Measurements from ENCODE around the gene USP47. TPM values are rescaled to one million over a fixed set of nuclear protein-coding genes. Genes with fewer than 3 reads are reported as not detected.
A peak's percentile ranks its signal among the peaks of the same experiment; 100 is the strongest.

The USP47 gene
- total and polyA plus RNA-seq, 7 experiments from 2014 or later = 42.1 to 72.4 (median 59.1) TPM

DNA sequence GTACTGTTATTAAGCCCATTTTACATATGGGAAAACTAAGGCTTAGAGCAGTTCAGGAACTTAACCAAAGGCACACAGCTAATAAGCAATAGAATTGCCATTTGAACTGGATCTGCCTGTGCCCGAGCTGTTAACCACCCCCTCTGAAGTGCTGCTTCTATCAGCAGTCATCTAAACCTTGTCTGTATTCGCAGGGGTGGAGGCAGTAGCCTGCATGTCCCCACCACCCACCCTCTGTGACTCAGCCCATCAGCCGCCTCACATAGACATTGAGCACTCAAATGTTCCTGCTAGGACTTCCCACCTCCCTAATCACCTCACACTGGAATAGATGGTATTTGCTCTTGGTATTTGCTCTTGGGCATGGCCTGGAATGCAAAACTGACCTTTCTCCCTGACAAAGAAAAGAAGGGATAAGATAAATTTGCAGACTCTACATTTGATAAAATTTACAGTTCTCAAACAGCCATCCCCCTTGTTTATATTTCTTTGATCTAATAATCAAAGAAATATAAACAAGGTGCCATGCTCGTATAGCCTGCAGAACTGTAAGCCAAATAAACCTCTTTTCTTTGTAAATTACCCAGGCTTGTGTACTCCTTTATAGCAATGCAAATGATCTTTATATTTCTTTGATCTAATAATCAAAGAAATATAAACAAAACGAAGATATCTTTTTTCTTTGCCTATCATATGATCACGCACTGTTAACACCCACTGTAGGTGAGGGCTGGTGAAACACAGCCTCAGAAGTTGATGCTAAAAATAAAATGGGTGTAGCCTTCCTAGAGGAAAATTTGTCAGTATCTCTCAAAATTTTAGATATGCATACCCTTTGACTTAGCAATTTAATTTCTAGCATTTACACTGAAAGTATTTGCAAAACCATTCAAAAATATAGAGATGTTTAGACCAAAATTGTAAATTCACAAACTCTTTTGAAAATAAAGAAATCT, 150.8 kb downstream of the USP47 start:
- Histone ChIP-seq H3K27ac (ENCODE audit: low read depth, low read length) (no peak overlapping the region), H3K4me1 (ENCODE audit: control insufficient read depth in 2 of 2, insufficient read depth in 2 of 2, low read length in 2 of 2) (no peaks in the 10 kb centered on the region), H3K4me3 (ENCODE audit: low read length) (no peak overlapping the region), H3K36me3 (ENCODE audit: control insufficient read depth in 2 of 3, insufficient read depth in 3 of 3, low read length in 3 of 3) (no peaks in the 10 kb centered on the region), H3K9me3 (ENCODE audit: control insufficient read depth in 2 of 3, low read length in 3 of 3) (no peaks in the 10 kb centered on the region), H3K27me3 (ENCODE audit: control insufficient read depth in 2 of 2, insufficient read depth in 2 of 2, low read length in 2 of 2) (no peaks in the 10 kb centered on the region)
- intact Hi-C loops (cut with micrococcal nuclease) = no loop called here
- ATAC-seq (no peak), DNase-seq (no peak)
- POLR2A ChIA-PET = no interaction called here
- H3K36me3 Mint-ChIP-seq = no peaks in the 10 kb centered on the region
- peaks cover 0 to 8% (median 0%) of the 10 kb centered on the region in 7 donors for H3K4me1 Mint-ChIP-seq
- H3K27me3 Mint-ChIP-seq = peaks cover 6 to 44% (median 18%) of the 10 kb centered on the region in 5 donors
- H3K27ac Mint-ChIP-seq = no peak overlapping the region
- H3K4me3 Mint-ChIP-seq = no peak overlapping the region
- no peaks in the 10 kb centered on the region for H3K9me3 Mint-ChIP-seq
- CTCF ChIA-PET = no interaction called here

DNA sequence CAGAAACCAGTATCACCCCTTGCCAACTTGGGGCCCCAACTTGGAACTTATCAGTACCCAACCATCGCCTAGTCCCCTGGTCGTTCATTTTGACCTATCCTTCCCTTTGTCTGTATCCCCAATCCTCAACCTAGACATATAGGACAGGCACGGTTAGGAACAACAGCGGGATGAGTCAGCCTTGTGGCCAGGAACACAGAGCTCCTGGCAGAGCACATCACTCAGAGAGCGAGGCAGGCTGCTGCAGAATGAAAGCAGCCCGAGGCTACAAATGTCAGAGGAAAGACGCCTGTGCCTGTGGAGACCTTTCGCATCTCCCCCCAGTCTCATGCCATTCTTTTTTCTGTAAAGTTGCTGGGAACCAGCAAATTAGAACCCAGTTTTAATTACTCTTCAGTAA, 152.1 kb downstream of the USP47 start:
- no peaks in the 10 kb centered on the region for H3K27me3 ChIP-seq (ENCODE audit: control insufficient read depth in 2 of 2, insufficient read depth in 2 of 2, low read length in 2 of 2)
- H3K4me1 ChIP-seq (ENCODE audit: control insufficient read depth in 2 of 2, insufficient read depth in 2 of 2, low read length in 2 of 2) = no peaks in the 10 kb centered on the region
- no peak overlapping the region for H3K4me3 Mint-ChIP-seq
- ChIA-PET CTCF (no interaction called here), POLR2A (no interaction called here)
- DNase-seq (no peak), ATAC-seq (no peak)
- H3K36me3 ChIP-seq (ENCODE audit: control insufficient read depth in 2 of 3, insufficient read depth in 3 of 3, low read length in 3 of 3) = no peaks in the 10 kb centered on the region
- H3K36me3 Mint-ChIP-seq = no peaks in the 10 kb centered on the region
- no peak overlapping the region for H3K27ac ChIP-seq (ENCODE audit: low read depth, low read length)
- H3K4me3 ChIP-seq (ENCODE audit: low read length) = no peak overlapping the region
- no peak overlapping the region for H3K27ac Mint-ChIP-seq
- peaks cover 0 to 12% (median 5%) of the 10 kb centered on the region in 7 donors for H3K4me1 Mint-ChIP-seq
- peaks cover 8 to 44% (median 20%) of the 10 kb centered on the region in 5 donors for H3K27me3 Mint-ChIP-seq
- H3K9me3 ChIP-seq (ENCODE audit: control insufficient read depth in 2 of 3, low read length in 3 of 3) = no peaks in the 10 kb centered on the region
- intact Hi-C loops (cut with micrococcal nuclease) = no loop called here
- no peaks in the 10 kb centered on the region for H3K9me3 Mint-ChIP-seq

DNA sequence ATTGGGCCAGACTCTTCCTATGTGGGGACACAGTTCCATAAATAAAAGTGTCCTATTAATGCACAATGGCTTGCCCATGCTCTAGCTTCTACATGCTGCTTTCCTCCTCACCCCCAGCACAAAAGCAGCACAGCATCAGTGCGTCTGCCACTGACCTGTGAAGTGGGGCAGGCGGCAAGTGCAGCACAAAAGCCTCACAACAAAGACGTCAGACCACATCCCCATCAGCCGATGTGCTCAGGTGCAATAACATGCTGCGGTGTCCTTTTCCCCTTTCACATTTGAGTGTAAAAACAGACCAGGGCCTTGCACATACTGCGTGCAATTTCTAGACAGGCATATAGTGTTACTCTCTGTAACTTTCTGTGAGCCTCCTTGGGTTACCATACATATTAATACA, 153.8 kb downstream of the USP47 start:
- H3K4me1 Mint-ChIP-seq = peaks cover 0 to 17% (median 4%) of the 10 kb centered on the region in 7 donors
- no peak for DNase-seq
- H3K36me3 Mint-ChIP-seq = no peaks in the 10 kb centered on the region
- H3K4me3 ChIP-seq (ENCODE audit: low read length) = no peak overlapping the region
- POLR2A ChIA-PET = no interaction called here
- peak; percentile 68 for ATAC-seq
- intact Hi-C loops (cut with micrococcal nuclease) = no loop called here
- H3K27me3 ChIP-seq (ENCODE audit: control insufficient read depth in 2 of 2, insufficient read depth in 2 of 2, low read length in 2 of 2) = no peaks in the 10 kb centered on the region
- H3K4me3 Mint-ChIP-seq = no peak overlapping the region
- no peaks in the 10 kb centered on the region for H3K36me3 ChIP-seq (ENCODE audit: control insufficient read depth in 2 of 3, insufficient read depth in 3 of 3, low read length in 3 of 3)
- H3K27ac ChIP-seq (ENCODE audit: low read depth, low read length) = no peak overlapping the region
- H3K4me1 ChIP-seq (ENCODE audit: control insufficient read depth in 2 of 2, insufficient read depth in 2 of 2, low read length in 2 of 2) = no peaks in the 10 kb centered on the region
- CTCF ChIA-PET = no interaction called here
- H3K9me3 Mint-ChIP-seq = no peaks in the 10 kb centered on the region
- H3K9me3 ChIP-seq (ENCODE audit: control insufficient read depth in 2 of 3, low read length in 3 of 3) = no peaks in the 10 kb centered on the region
- H3K27me3 Mint-ChIP-seq = peaks cover 8 to 47% (median 20%) of the 10 kb centered on the region in 5 donors
- no peak overlapping the region for H3K27ac Mint-ChIP-seq

DNA sequence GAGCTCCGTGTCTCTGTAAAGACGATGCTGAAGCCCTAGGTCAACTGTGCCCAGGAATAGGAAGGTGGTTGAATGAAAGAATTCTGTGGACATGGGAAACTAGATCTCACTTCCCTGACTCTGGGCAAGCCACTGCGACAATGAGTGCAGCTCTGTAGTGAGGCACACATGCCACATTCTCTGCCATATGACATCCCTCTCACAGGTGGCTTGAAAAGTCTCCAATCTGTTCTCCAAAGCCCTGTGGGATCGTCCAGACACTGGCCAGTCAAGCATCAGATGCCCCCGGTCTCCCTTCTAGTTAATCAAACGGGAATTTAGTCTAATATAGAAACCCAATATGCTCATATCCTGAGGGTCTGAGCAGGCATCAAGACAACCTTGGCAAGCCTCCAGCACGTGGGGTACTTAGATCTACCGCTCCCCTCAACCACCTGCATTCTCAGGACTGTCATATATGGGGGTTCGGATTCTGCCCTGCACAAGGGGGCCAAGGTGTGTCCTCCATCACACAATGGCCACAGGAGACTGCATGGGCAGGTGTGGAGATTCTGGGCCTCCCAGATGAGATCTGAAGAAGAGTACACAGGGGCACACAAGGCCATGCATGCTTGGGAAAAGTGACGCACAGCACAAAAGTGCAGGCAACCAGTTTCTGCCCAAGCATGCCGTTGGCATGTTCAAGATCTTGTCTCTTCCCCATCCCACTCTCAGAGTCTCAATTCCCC, 154.7 kb downstream of the USP47 start:
- CTCF ChIA-PET = no interaction called here
- POLR2A ChIA-PET = no interaction called here
- H3K4me1 ChIP-seq (ENCODE audit: control insufficient read depth in 2 of 2, insufficient read depth in 2 of 2, low read length in 2 of 2) = no peaks in the 10 kb centered on the region
- no peaks in the 10 kb centered on the region for H3K27me3 ChIP-seq (ENCODE audit: control insufficient read depth in 2 of 2, insufficient read depth in 2 of 2, low read length in 2 of 2)
- ATAC-seq (no peak), DNase-seq (no peak)
- H3K4me3 Mint-ChIP-seq = no peak overlapping the region
- intact Hi-C loops (cut with micrococcal nuclease) = no loop called here
- H3K9me3 ChIP-seq (ENCODE audit: control insufficient read depth in 2 of 3, low read length in 3 of 3) = no peaks in the 10 kb centered on the region
- no peak overlapping the region for H3K27ac Mint-ChIP-seq
- peaks cover 12 to 43% (median 20%) of the 10 kb centered on the region in 5 donors for H3K27me3 Mint-ChIP-seq
- no peak overlapping the region for H3K27ac ChIP-seq (ENCODE audit: low read depth, low read length)
- H3K4me3 ChIP-seq (ENCODE audit: low read length) = no peak overlapping the region
- H3K36me3 ChIP-seq (ENCODE audit: control insufficient read depth in 2 of 3, insufficient read depth in 3 of 3, low read length in 3 of 3) = no peaks in the 10 kb centered on the region
- H3K4me1 Mint-ChIP-seq = peaks cover 0 to 17% (median 4%) of the 10 kb centered on the region in 7 donors
- H3K36me3 Mint-ChIP-seq = no peaks in the 10 kb centered on the region
- no peaks in the 10 kb centered on the region for H3K9me3 Mint-ChIP-seq

DNA sequence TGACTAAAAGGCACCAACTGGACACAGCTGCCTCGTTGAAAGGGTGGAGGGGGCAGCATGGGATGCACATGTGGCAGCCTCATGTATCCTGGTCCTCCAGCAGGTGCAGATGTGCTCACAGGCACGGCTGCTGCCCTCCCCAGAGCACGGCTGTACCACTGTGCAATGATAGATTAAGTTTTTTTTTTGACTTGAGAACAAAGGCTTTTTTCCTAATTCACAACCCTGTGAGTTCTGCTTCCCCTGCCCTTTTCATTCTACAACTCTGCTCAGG, 155.2 kb downstream of the USP47 start:
- H3K27ac ChIP-seq (ENCODE audit: low read depth, low read length) = no peak overlapping the region
- H3K4me1 Mint-ChIP-seq = peaks cover 0 to 17% (median 4%) of the 10 kb centered on the region in 7 donors
- no peak overlapping the region for H3K27ac Mint-ChIP-seq
- H3K27me3 ChIP-seq (ENCODE audit: control insufficient read depth in 2 of 2, insufficient read depth in 2 of 2, low read length in 2 of 2) = no peaks in the 10 kb centered on the region
- H3K9me3 ChIP-seq (ENCODE audit: control insufficient read depth in 2 of 3, low read length in 3 of 3) = no peaks in the 10 kb centered on the region
- no peak for DNase-seq
- H3K4me3 Mint-ChIP-seq = no peak overlapping the region
- ChIA-PET CTCF (no interaction called here), POLR2A (no interaction called here)
- H3K27me3 Mint-ChIP-seq = peaks cover 17 to 45% (median 23%) of the 10 kb centered on the region in 5 donors
- no peaks in the 10 kb centered on the region for H3K4me1 ChIP-seq (ENCODE audit: control insufficient read depth in 2 of 2, insufficient read depth in 2 of 2, low read length in 2 of 2)
- no peaks in the 10 kb centered on the region for H3K9me3 Mint-ChIP-seq
- intact Hi-C loops (cut with micrococcal nuclease) = no loop called here
- no peak overlapping the region for H3K4me3 ChIP-seq (ENCODE audit: low read length)
- no peaks in the 10 kb centered on the region for H3K36me3 ChIP-seq (ENCODE audit: control insufficient read depth in 2 of 3, insufficient read depth in 3 of 3, low read length in 3 of 3)
- H3K36me3 Mint-ChIP-seq = no peaks in the 10 kb centered on the region
- ATAC-seq = no peak

DNA sequence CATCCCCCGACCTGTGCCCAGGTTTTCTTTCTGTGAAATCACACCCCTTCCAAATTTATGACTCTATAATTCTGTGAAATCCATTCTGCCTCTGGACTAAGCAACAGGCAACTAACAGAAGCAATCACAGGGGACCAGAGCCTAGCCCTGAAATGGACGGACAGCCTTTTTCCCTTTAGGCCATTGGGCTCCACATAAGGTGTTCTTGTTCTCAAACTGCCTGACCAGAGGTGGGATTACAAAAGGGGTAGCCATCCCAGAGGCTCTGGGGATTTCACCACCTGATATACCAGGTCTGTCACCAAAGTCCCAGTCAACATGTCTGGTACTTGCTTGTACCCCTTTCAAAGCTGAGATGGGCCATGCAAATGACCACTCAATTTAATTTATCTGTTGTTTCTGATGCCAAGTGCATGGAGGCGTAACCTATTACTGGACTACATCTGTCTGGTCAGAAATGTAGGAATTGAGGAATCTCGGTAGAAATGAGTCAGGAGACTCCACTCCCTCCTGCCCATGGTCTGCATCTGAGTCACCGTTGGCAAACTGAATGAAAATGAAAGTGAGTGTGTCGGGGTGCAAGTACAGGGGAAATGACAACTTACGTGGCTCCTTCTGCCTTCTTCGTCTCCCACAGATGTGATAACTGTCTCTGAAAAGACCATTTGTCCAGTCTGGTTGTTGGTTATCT, 156.5 kb downstream of the USP47 start:
- POLR2A ChIA-PET = no interaction called here
- no peaks in the 10 kb centered on the region for H3K36me3 ChIP-seq (ENCODE audit: control insufficient read depth in 2 of 3, insufficient read depth in 3 of 3, low read length in 3 of 3)
- H3K4me3 ChIP-seq (ENCODE audit: low read length) = no peak overlapping the region
- intact Hi-C loops (cut with micrococcal nuclease) = no loop called here
- H3K4me1 Mint-ChIP-seq = peaks cover 0 to 17% (median 4%) of the 10 kb centered on the region in 7 donors
- no peaks in the 10 kb centered on the region for H3K36me3 Mint-ChIP-seq
- CTCF ChIA-PET = no interaction called here
- H3K27me3 Mint-ChIP-seq = peaks cover 28 to 51% (median 33%) of the 10 kb centered on the region in 5 donors
- no peak for ATAC-seq
- no peak overlapping the region for H3K27ac Mint-ChIP-seq
- H3K27ac ChIP-seq (ENCODE audit: low read depth, low read length) = no peak overlapping the region
- no peaks in the 10 kb centered on the region for H3K4me1 ChIP-seq (ENCODE audit: control insufficient read depth in 2 of 2, insufficient read depth in 2 of 2, low read length in 2 of 2)
- no peaks in the 10 kb centered on the region for H3K27me3 ChIP-seq (ENCODE audit: control insufficient read depth in 2 of 2, insufficient read depth in 2 of 2, low read length in 2 of 2)
- no peaks in the 10 kb centered on the region for H3K9me3 Mint-ChIP-seq
- DNase-seq = no peak
- no peaks in the 10 kb centered on the region for H3K9me3 ChIP-seq (ENCODE audit: control insufficient read depth in 2 of 3, low read length in 3 of 3)
- peak overlapping the region in 8 of 10 donors; percentile 25 to 71 (median 56) for H3K4me3 Mint-ChIP-seq

All from naive thymus-derived CD4-positive, alpha-beta T cell (primary cell).